T-cell (primary cell): ENCODE measurements around the gene CD59. TPM values are rescaled to one million over a fixed set of nuclear protein-coding genes. Genes with fewer than 3 reads are reported as not detected.
A peak's percentile ranks its signal among the peaks of the same experiment; 100 is the strongest.

Experiments
- ATAC-seq, 4 experiments: fragments of 200-7000 bp in 3 of 4; fragments of 150-1000 bp in 1 of 4; cut with Tn5 transposase; replicated peaks in 1 of 4; 1 replicate in 3 of 4; 2 replicates in 1 of 4; pipeline ENCODE4 v1.10.0; 2021; ENCODE audit warnings: moderate library complexity in 3 of 4, mild to moderate bottlenecking in 2 of 4, moderate number of reproducible peaks in 1 of 4
- CTCF ChIA-PET, 2 donors: fragments of 300-600 bp; sonication (Branson Sonifier 250); formaldehyde crosslinking; loops; one replicate each; lab custom pipeline; 2022; ENCODE audit warnings: antibody characterized with exemption in 2 of 2; lab: Charles Lee
- POLR2A ChIA-PET, 2 donors: fragments of 300-600 bp; sonication (Branson Sonifier 250); formaldehyde crosslinking; loops; one replicate each; lab custom pipeline; 2022; ENCODE audit warnings: antibody characterized with exemption in 2 of 2; lab: Charles Lee
- DNase-seq, 35 experiments: peaks; one replicate each; pipeline versions ENCODE4 v3.0.0 to v3.0.0-alpha.2; 2013 to 2023
- H3K27ac ChIP-seq: one replicate; pipeline ENCODE4 v1.5.1; 2013; ENCODE audit warnings: low read length
- H3K27me3 ChIP-seq, 2 experiments: replicated peaks in 1 of 2; 1 replicate in 1 of 2; 2 replicates in 1 of 2; pipeline versions ENCODE4 v1.6.1 to v1.7.0; 2013; ENCODE audit warnings: low read length in 1 of 2, mixed read lengths in 1 of 2; ENCODE audit not compliant: control insufficient read depth in 2 of 2, insufficient read depth in 2 of 2; ENCODE audit errors: extremely low read depth in 1 of 2
- H3K36me3 ChIP-seq, 2 donors: 1 replicate in 1 of 2; 2 replicates in 1 of 2; pipeline versions ENCODE4 v1.6.1 to v1.7.0; 2013; ENCODE audit warnings: low read length in 1 of 2; ENCODE audit not compliant: control insufficient read depth in 2 of 2, insufficient read depth in 1 of 2; ENCODE audit errors: extremely low read depth in 1 of 2
- H3K4me1 ChIP-seq, 2 experiments: 1 replicate in 1 of 2; 2 replicates in 1 of 2; pipeline versions ENCODE4 v1.6.1 to v1.7.0; 2013; ENCODE audit warnings: low read length in 2 of 2, mixed read lengths in 1 of 2; ENCODE audit not compliant: insufficient read depth in 2 of 2, control insufficient read depth in 1 of 2; ENCODE audit errors: extremely low read depth in 1 of 2
- H3K4me3 ChIP-seq, 2 donors: 1 replicate in 1 of 2; 2 replicates in 1 of 2; pipeline versions ENCODE4 v1.5.1 to v1.7.0; 2013; ENCODE audit warnings: mild to moderate bottlenecking in 2 of 2, low read length in 1 of 2, moderate library complexity in 1 of 2; ENCODE audit not compliant: control insufficient read depth in 1 of 2; ENCODE audit errors: extremely low read depth in 1 of 2
- H3K9me3 ChIP-seq: 2 replicates; pipeline ENCODE4 v1.7.0; 2013
- H3K27ac Mint-ChIP-seq, 2 donors: one replicate each; pipeline ENCODE4 v1.8.0; 2020 to 2021; ENCODE audit warnings: mild to moderate bottlenecking in 2 of 2, mixed read lengths in 2 of 2
- H3K27me3 Mint-ChIP-seq, 2 donors: one replicate each; pipeline ENCODE4 v1.8.0; 2021 to 2022; ENCODE audit warnings: mixed read lengths in 2 of 2
- H3K36me3 Mint-ChIP-seq: one replicate; pipeline ENCODE4 v1.8.0; 2021; ENCODE audit warnings: mixed read lengths
- H3K4me1 Mint-ChIP-seq, 3 donors: one replicate each; pipeline ENCODE4 v1.8.0; 2020 to 2022; ENCODE audit warnings: mixed read lengths in 3 of 3, mild to moderate bottlenecking in 1 of 3
- H3K4me3 Mint-ChIP-seq, 3 donors: one replicate each; pipeline ENCODE4 v1.8.0; 2020 to 2022; ENCODE audit warnings: mild to moderate bottlenecking in 3 of 3, mixed read lengths in 3 of 3, moderate library complexity in 3 of 3
- H3K9me3 Mint-ChIP-seq, 3 donors: one replicate each; pipeline ENCODE4 v1.8.0; 2020 to 2022; ENCODE audit warnings: mixed read lengths in 3 of 3
- WGBS: methylation state at CpG from one replicate; pipeline ENCODE4 v1.1.5; 2013; ENCODE audit warnings: missing lambda C conversion rate; ENCODE audit not compliant: insufficient coverage; 5-methylcytosine and 5-hydroxymethylcytosine counted together
- total RNA-seq, 35 experiments: library from RNA in 6 of 35; stranded (reverse) in 6 of 35; fragments of 120-200 nt in 1 of 35; gene quantifications; one replicate each; pipeline versions ENCODE4 v1.2.1 to v1.2.4 and lab custom pipeline; 2013 to 2026

Gene CD59
- total RNA-seq, 5 donors from 2014 or later (not counting 1 experiment from before 2014, with no cell fraction given) = 34.3 to 85.8 (median 71.9) TPM

DNA sequence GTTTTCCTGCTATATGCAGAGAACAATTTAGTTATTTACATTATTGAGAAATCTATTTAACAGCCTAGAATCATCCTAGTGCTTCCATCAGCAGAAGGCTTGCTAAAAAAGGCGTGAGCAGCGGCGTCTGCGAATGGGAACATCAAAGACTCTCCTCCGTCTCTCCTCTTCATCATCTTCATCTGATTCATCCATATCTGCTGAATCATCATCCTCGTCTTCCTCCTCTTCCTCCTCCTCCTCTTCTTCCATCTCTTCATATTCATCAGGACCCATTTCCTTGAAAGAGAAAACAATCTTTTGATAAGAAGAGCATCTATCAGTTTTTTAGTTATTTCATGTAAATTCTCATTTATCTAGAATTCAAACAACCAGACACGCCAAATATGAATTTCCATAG lies 5.6 kb upstream of the CD59 start:
- H3K27me3 Mint-ChIP-seq = no peaks in the 10 kb centered on the region
- Histone ChIP-seq H3K27ac (no peak overlapping the region), H3K27me3 (no peaks in the 10 kb centered on the region), H3K4me3 (no peak overlapping the region), H3K9me3 (no peaks in the 10 kb centered on the region), H3K36me3 (peaks cover 0 to 20% of the 10 kb centered on the region in 2 donors), H3K4me1 (peaks cover 0 to 3% of the 10 kb centered on the region in 2 experiments)
- no peak for ATAC-seq
- no peak overlapping the region for H3K4me3 Mint-ChIP-seq
- DNase-seq = no peak
- CTCF ChIA-PET = interaction anchor here (0.5 to 2.1 kb wide), 31 partner anchors 10 to 856 kb away, joined by 3 to 35 read pairs (median 5); partner anchors contain the start of genes C11orf91 (in 2 of the 2) and CSTF3 (in 1 of the 2)
- WGBS = 94% methylated on average over 5 of the region's 7 CpGs
- POLR2A ChIA-PET = interaction anchor here in 1 of 2 donors (1.7 kb wide), 1 partner anchor 26 kb away, joined by 3 read pairs; no protein-coding TSS in a partner anchor
- H3K27ac Mint-ChIP-seq = peak overlapping the region in 1 of 2 donors; percentile 37
- peaks cover 2 to 6% (median 2%) of the 10 kb centered on the region in 3 donors for H3K4me1 Mint-ChIP-seq
- H3K9me3 Mint-ChIP-seq = peaks cover 0 to 7% (median 0%) of the 10 kb centered on the region in 3 donors
- H3K36me3 Mint-ChIP-seq = peaks cover 17% of the 10 kb centered on the region

DNA sequence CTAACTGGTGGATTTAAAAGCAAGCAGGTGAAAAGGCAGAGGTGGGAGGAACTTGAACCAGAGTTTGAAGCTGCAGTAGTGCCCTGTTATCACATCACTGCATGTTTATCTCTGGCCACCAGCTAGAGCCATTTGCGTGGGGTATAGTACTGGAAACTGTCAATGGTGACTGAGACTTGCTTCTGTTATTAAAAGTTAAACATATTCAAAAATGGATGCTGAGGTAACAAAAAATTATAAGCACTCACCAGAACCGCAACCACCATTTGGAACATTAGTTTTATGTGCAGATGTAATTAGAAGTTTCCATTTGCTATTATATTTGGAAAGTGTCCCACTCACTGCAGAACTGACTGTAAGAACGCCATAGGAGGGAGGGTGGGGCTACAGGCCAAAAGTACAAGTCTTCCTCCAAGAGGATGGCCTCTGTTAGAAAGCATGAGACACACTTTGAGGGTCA lies 1.2 kb upstream of the CD59 start:
- DNase-seq = no peak
- H3K36me3 Mint-ChIP-seq = peaks cover 7% of the 10 kb centered on the region
- H3K4me1 Mint-ChIP-seq = peaks cover 27 to 31% (median 27%) of the 10 kb centered on the region in 3 donors
- no peaks in the 10 kb centered on the region for H3K36me3 ChIP-seq
- no peak overlapping the region for H3K4me3 ChIP-seq
- H3K4me1 ChIP-seq = peaks cover 4 to 33% of the 10 kb centered on the region in 2 experiments
- H3K9me3 Mint-ChIP-seq = peaks cover 0 to 7% (median 0%) of the 10 kb centered on the region in 3 donors
- no peaks in the 10 kb centered on the region for H3K27me3 Mint-ChIP-seq
- WGBS = no CpG with 5 or more reads among the region's 3 CpGs
- ATAC-seq = no peak
- no peaks in the 10 kb centered on the region for H3K27me3 ChIP-seq
- H3K9me3 ChIP-seq = no peaks in the 10 kb centered on the region
- POLR2A ChIA-PET = interaction anchor here in 1 of 2 donors (1.5 kb wide), 1 partner anchor 16 kb away, joined by 7 read pairs; no protein-coding TSS in a partner anchor
- peak overlapping the region in 2 of 3 donors; percentile 90 to 93 for H3K4me3 Mint-ChIP-seq
- CTCF ChIA-PET = no interaction called here
- no peak overlapping the region for H3K27ac ChIP-seq
- peak overlapping the region; percentile 13 to 74 for H3K27ac Mint-ChIP-seq

DNA sequence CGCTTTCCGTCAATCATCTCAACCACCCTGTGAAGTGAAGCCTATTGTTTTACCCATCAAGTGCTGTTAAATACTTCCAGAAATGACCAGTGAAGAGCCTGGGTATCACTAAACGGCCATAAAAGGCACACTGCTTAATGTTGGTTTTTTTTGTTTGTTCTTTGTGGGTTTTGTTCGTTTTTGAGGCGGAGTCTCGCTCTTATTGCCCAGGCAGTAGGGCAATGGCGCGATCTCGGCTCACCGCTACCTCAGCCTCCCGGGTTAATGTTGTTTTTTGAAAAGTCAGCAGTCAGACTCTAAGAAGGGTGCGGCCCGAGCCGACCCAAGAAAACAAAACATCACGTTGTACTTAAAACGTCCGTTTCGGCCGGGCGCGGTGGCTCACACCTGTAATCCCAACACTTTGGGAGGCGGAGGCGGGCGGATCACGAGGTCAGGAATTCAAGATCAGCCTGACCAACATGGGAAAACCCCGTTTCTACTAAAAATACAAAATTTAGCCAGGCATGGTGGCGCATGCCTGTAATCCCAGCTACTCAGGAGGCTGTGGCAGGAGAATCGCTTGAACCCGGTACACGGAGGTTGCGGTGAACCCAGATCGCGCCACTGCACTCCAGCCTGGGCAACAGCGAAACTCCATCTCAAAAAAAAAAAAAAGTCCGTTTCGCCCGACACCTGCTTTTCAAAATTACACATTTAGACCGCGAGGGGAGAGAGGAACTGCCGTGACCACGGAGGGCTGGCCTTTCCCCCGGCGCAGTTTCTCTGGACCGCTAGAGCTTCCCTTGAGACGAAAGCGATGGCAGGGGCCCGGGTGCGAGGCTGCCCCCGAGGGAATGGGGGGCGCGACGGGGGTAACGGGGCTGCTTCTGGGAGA lies 714 bp downstream of the CD59 start:
- H3K4me1 Mint-ChIP-seq = peaks cover 35 to 37% (median 36%) of the 10 kb centered on the region in 3 donors
- POLR2A ChIA-PET = interaction anchor here in 1 of 2 donors (0.6 to 1.5 kb wide), 2 partner anchors 18 to 328 kb away, joined by 3 to 7 read pairs; no protein-coding TSS in a partner anchor
- 0% methylated on average over 46 of the region's 53 CpGs for WGBS
- H3K27ac ChIP-seq = peak overlapping the region; percentile 74
- no peaks in the 10 kb centered on the region for H3K9me3 ChIP-seq
- no peaks in the 10 kb centered on the region for H3K27me3 Mint-ChIP-seq
- H3K36me3 Mint-ChIP-seq = peaks cover 11% of the 10 kb centered on the region
- H3K27ac Mint-ChIP-seq = peak overlapping the region; percentile 77 to 79
- CTCF ChIA-PET = no interaction called here
- peaks cover 0 to 7% (median 0%) of the 10 kb centered on the region in 3 donors for H3K9me3 Mint-ChIP-seq
- H3K27me3 ChIP-seq = no peaks in the 10 kb centered on the region
- no peaks in the 10 kb centered on the region for H3K36me3 ChIP-seq
- DNase-seq (peak in 31 of 35 experiments; percentile 3 to 65 (median 24)), ATAC-seq (peak; percentile 22 to 52 (median 42))
- H3K4me3 ChIP-seq = peak overlapping the region; percentile 70 to 96
- H3K4me3 Mint-ChIP-seq = peak overlapping the region; percentile 90 to 93 (median 90)
- H3K4me1 ChIP-seq = peaks cover 4 to 33% of the 10 kb centered on the region in 2 experiments

DNA sequence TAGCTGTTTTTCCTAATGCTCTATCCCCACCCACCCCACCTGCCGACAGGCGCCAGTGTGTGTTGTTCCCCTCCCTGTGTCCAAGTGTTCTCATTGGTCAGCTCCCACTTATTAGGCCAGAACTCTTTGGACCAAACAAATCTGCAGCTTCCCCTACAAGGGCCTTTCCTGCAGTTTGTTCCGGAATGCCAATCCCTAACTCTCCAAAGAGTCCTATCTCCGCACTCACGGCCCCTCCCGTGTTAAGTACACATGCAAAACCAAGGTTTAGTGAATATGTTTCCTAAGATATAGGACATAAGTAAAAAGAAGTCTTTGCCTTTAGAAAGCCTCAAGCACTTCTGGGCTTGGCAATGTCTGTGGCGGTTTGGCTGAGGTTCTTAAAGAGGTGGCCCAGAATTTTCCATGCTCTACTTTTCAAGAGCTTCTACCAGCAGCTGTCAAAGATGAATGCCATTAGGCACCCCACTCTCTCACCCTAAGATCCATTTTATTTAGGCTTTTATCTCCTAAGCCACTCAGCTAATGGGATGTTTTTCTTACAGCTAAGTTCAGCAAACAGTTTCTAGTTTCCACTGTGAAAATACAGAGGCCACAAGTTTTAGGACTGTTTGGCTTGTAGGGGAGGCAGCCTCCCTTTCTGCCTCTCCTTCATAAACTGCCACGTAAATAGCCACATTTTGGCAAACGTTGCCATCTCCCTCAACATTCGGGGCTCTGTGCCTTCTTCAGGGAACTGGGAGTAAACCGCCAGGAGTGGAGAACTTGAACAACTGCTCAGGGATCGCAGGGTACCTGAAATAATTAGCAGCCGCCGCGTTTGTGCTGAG lies 1.6 kb downstream of the CD59 start:
- Histone ChIP-seq H3K36me3 (no peaks in the 10 kb centered on the region), H3K4me1 (peaks cover 4 to 33% of the 10 kb centered on the region in 2 experiments), H3K27me3 (no peaks in the 10 kb centered on the region), H3K27ac (peak overlapping the region; percentile 74), H3K9me3 (no peaks in the 10 kb centered on the region), H3K4me3 (peak overlapping the region; percentile 70 to 96)
- CTCF ChIA-PET = interaction anchor here in 1 of 2 donors (0.9 kb wide), 1 partner anchor 8 kb away, joined by 3 read pairs; no protein-coding TSS in a partner anchor
- Mint-ChIP-seq H3K9me3 (peaks cover 0 to 7% (median 0%) of the 10 kb centered on the region in 3 donors), H3K36me3 (peaks cover 14% of the 10 kb centered on the region), H3K27me3 (no peaks in the 10 kb centered on the region), H3K4me1 (peaks cover 35 to 37% (median 36%) of the 10 kb centered on the region in 3 donors), H3K27ac (peak overlapping the region; percentile 77 to 79), H3K4me3 (peak overlapping the region; percentile 90 to 93 (median 90))
- ATAC-seq (no peak), DNase-seq (peak in 1 of 35 experiments; percentile 14)
- 24% methylated on average over 9 of the region's 15 CpGs for WGBS
- POLR2A ChIA-PET = no interaction called here

DNA sequence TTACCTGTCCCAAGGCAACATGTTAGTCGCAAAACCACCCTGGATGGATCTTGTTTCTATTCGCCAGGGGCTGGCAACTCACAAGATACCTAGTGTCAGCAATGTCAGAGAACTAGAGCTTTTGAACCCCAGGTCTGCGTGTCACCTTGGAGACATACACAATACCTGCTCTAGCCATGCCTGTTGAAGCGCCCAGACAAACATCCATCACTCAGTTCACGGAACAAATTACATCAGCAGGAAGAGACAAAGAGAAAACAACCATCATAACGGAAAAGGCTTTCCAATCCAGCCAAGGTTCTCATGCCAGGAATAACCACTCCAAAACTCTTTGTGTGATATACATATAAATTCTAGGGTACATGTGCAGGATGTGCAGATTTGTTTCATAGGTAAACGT lies 2.2 kb downstream of the CD59 start:
- H3K36me3 Mint-ChIP-seq = peaks cover 17% of the 10 kb centered on the region
- Histone ChIP-seq H3K4me1 (peaks cover 4 to 33% of the 10 kb centered on the region in 2 experiments), H3K4me3 (no peak overlapping the region), H3K9me3 (no peaks in the 10 kb centered on the region), H3K27me3 (no peaks in the 10 kb centered on the region), H3K27ac (no peak overlapping the region), H3K36me3 (no peaks in the 10 kb centered on the region)
- peak overlapping the region; percentile 40 to 93 (median 90) for H3K4me3 Mint-ChIP-seq
- H3K27me3 Mint-ChIP-seq = no peaks in the 10 kb centered on the region
- ChIA-PET CTCF (interaction anchor here in 1 of 2 donors (0.9 kb wide), 1 partner anchor 9 kb away, joined by 3 read pairs; no protein-coding TSS in a partner anchor), POLR2A (no interaction called here)
- WGBS = 92% methylated on average over 2 of the region's 7 CpGs
- H3K4me1 Mint-ChIP-seq = peaks cover 38 to 41% (median 40%) of the 10 kb centered on the region in 3 donors
- no peak overlapping the region for H3K27ac Mint-ChIP-seq
- DNase-seq (no peak), ATAC-seq (no peak)
- H3K9me3 Mint-ChIP-seq = peaks cover 0 to 7% (median 0%) of the 10 kb centered on the region in 3 donors
